MM.1S (cell line): ENCODE measurements around the gene HOXB6.

ENCODE experiments used
- DNase-seq: peaks from one replicate; pipeline ENCODE4 v3.0.0-alpha.2; 2015
- H2AFZ ChIP-seq: fragments of 300-600 bp; sonication (generic); 2 replicates; pipeline ENCODE4 v1.6.0; 2016; ENCODE audit warnings: antibody characterized with exemption, low read length
- H3F3A ChIP-seq: fragments of 300-600 bp; sonication (generic); 2 replicates; pipeline ENCODE4 v1.6.1; 2016; ENCODE audit warnings: mild to moderate bottlenecking, antibody characterized with exemption, low read length, moderate library complexity, mixed read lengths; ENCODE audit not compliant: insufficient read depth
- H3K27ac ChIP-seq: fragments of 300-600 bp; sonication (generic); 2 replicates; pipeline ENCODE4 v1.5.1; 2016; ENCODE audit warnings: mild to moderate bottlenecking, low read length
- H3K27me3 ChIP-seq: fragments of 300-600 bp; sonication (generic); replicated peaks from 2 replicates; pipeline ENCODE4 v1.6.0; 2016; ENCODE audit warnings: low read length; ENCODE audit not compliant: insufficient read depth
- H3K36me3 ChIP-seq: fragments of 300-600 bp; sonication (generic); replicated peaks from 2 replicates; pipeline ENCODE4 v1.6.1; 2016; ENCODE audit warnings: mild to moderate bottlenecking, low read length, mixed read lengths; ENCODE audit not compliant: insufficient read depth
- H3K4me1 ChIP-seq: fragments of 300-600 bp; sonication (generic); 2 replicates; pipeline ENCODE4 v1.6.1; 2016; ENCODE audit warnings: low read length, mixed read lengths
- H3K4me2 ChIP-seq: fragments of 300-600 bp; sonication (generic); 2 replicates; pipeline ENCODE4 v1.6.0; 2016; ENCODE audit warnings: low read depth, low read length
- H3K4me3 ChIP-seq: fragments of 300-600 bp; sonication (generic); 2 replicates; pipeline ENCODE4 v1.5.1; 2016; ENCODE audit warnings: low read length, mixed read lengths
- H3K79me2 ChIP-seq: fragments of 300-600 bp; sonication (generic); 2 replicates; pipeline ENCODE4 v1.6.1; 2016; ENCODE audit warnings: mixed run types, low read length, mixed read lengths
- H3K9ac ChIP-seq: fragments of 300-600 bp; sonication (generic); 2 replicates; pipeline ENCODE4 v1.6.1; 2016; ENCODE audit warnings: low read length, mixed read lengths
- H3K9me2 ChIP-seq: fragments of 300-600 bp; sonication (generic); replicated peaks from 2 replicates; pipeline ENCODE4 v1.6.1; 2016; ENCODE audit warnings: mild to moderate bottlenecking, low read length, mixed read lengths; ENCODE audit not compliant: insufficient read depth
- H3K9me3 ChIP-seq: fragments of 300-600 bp; sonication (generic); replicated peaks from 2 replicates; pipeline ENCODE4 v1.6.1; 2016; ENCODE audit warnings: mild to moderate bottlenecking, low read length, mixed read lengths; ENCODE audit not compliant: insufficient read depth
- H4K20me1 ChIP-seq: fragments of 300-600 bp; sonication (generic); 2 replicates; pipeline ENCODE4 v1.6.1; 2016; ENCODE audit warnings: mild to moderate bottlenecking, low read length, moderate library complexity, mixed read lengths; ENCODE audit not compliant: insufficient read depth
- EZH2 ChIP-seq: fragments of 300-600 bp; sonication (generic); optimal IDR thresholded peaks from 2 replicates; pipeline ENCODE3; 2017; ENCODE audit warnings: low read depth, mild to moderate bottlenecking, antibody characterized with exemption, low read length, mixed read lengths
- EZH2phosphoT487 ChIP-seq: fragments of 300-600 bp; sonication (generic); IDR thresholded peaks from 2 replicates; pipeline ENCODE4 v1.6.1; 2018; ENCODE audit warnings: antibody characterized with exemption, low read length
- TF ChIP-seq, protein P1 (sequence below): fragments of 300-600 bp; sonication (generic); IDR thresholded peaks from 2 replicates; pipeline ENCODE4 v1.5.1; 2016; ENCODE audit warnings: antibody characterized with exemption, low read length, mixed read lengths

The HOXB6 gene

DNA sequence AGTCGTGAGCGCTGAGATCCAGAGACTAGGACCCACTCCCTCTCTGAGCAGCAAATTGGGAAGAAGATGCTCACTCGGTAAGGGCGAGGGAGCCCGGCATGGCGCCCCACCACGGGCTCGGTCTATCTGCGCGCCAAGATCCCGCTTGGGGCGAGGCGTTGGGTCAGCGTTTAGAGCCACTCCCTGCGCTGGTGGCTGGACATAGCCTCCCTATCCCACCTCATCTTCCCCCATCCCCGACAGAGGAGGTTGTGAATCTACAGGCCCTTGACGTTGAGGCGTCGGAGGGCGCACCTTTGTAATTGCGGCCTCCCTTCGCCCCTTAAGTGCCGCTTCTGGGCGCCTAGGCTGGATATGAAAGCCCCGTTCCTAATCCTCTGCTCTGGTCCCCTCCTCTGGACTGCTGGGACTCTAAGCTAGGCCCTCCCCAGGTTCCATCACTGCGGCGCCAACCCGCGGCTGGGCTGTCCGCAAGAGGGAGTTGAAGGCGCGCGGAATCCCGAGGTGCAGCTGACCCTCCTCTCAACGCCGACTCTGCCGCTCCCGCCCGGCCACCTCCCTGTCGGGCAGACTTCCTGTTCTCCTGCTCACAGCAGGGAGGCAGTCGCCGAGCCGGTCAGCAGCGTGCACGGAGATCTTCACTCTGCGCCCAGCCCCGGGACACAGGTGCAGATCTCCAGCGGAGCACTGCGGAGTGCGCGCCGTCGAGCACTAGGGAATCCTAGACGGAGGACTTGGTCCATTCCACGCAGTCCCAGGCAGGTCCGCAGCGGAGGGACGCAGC lies 37.5 kb upstream of the HOXB6 start:
- no peak overlapping the region for H2AFZ ChIP-seq
- no peaks in the 10 kb centered on the region for H3K79me2 ChIP-seq
- no peak overlapping the region for H3K4me3 ChIP-seq
- TF ChIP-seq EZH2phosphoT487 (no peak), EZH2 (no peak)
- TF ChIP-seq, protein P1, sequence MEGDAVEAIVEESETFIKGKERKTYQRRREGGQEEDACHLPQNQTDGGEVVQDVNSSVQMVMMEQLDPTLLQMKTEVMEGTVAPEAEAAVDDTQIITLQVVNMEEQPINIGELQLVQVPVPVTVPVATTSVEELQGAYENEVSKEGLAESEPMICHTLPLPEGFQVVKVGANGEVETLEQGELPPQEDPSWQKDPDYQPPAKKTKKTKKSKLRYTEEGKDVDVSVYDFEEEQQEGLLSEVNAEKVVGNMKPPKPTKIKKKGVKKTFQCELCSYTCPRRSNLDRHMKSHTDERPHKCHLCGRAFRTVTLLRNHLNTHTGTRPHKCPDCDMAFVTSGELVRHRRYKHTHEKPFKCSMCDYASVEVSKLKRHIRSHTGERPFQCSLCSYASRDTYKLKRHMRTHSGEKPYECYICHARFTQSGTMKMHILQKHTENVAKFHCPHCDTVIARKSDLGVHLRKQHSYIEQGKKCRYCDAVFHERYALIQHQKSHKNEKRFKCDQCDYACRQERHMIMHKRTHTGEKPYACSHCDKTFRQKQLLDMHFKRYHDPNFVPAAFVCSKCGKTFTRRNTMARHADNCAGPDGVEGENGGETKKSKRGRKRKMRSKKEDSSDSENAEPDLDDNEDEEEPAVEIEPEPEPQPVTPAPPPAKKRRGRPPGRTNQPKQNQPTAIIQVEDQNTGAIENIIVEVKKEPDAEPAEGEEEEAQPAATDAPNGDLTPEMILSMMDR: no peak
- H3F3A ChIP-seq: no peaks in the 10 kb centered on the region
- H3K4me2 ChIP-seq: no peak overlapping the region
- no peaks in the 10 kb centered on the region for H3K4me1 ChIP-seq
- peaks cover 40% of the 10 kb centered on the region for H3K27me3 ChIP-seq
- H3K27ac ChIP-seq: no peak overlapping the region
- H3K9me2 ChIP-seq: no peaks in the 10 kb centered on the region
- no peaks in the 10 kb centered on the region for H3K36me3 ChIP-seq
- no peak overlapping the region for H3K9ac ChIP-seq
- no peaks in the 10 kb centered on the region for H3K9me3 ChIP-seq
- H4K20me1 ChIP-seq: no peaks in the 10 kb centered on the region
- DNase-seq: no peak

DNA sequence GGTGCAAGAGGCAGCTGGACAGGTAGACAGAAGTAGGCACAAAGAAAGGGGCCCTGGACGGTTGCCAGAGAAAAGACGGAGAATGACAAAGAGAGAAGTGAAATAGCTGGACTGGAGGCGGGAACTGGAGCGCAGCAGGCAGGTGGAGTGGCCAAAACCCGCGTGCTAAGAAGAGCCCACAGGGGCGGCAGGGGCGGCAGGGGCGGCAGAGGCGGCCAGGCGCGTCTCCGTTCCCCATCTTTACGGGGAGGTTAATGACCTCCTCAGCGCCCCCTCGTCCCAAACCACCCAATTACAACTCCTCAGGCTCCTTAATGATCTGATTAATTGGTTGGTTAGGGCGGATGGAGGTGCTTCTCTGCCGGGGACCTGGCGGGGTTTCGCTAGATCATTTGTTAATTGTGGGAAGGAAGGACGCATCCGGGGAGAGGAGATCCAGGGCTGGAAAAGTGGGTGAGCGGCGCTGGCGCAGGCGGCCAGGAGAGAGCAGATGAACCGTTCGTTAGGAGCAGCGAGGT lies 36.8 kb upstream of the HOXB6 start:
- H2AFZ ChIP-seq: no peak overlapping the region
- no peak overlapping the region for H3K4me2 ChIP-seq
- peaks cover 4% of the 10 kb centered on the region; the same call in 1 of the 2 replicates for H3K4me1 ChIP-seq
- no peaks in the 10 kb centered on the region for H3K9me3 ChIP-seq
- no peak overlapping the region for H3K4me3 ChIP-seq
- no peaks in the 10 kb centered on the region for H3K9me2 ChIP-seq
- H3F3A ChIP-seq: no peaks in the 10 kb centered on the region
- DNase-seq: no peak
- no peak overlapping the region for H3K27ac ChIP-seq
- TF ChIP-seq EZH2phosphoT487 (no peak), EZH2 (no peak)
- TF ChIP-seq, protein P1: no peak
- no peaks in the 10 kb centered on the region for H4K20me1 ChIP-seq
- H3K79me2 ChIP-seq: no peaks in the 10 kb centered on the region
- H3K9ac ChIP-seq: no peak overlapping the region
- H3K27me3 ChIP-seq: peaks cover 44% of the 10 kb centered on the region
- H3K36me3 ChIP-seq: no peaks in the 10 kb centered on the region

DNA sequence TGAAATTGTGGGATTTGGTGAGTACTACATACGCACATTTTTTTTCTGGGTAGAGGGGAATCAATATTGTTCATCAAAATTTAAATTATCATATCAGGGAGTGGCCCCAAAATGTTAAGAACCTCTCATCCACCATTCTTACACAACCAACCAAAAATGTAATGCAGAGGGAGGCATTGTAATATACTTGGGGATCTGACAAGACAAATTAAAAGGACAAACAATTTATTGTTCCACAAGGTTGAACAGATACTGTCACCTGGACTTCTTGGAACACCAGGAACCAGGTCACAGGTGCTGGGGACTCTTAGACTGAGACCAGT lies 36.0 kb upstream of the HOXB6 start:
- Histone ChIP-seq H3K27me3 (peaks cover 44% of the 10 kb centered on the region), H3K9me3 (no peaks in the 10 kb centered on the region), H2AFZ (no peak overlapping the region), H3F3A (no peaks in the 10 kb centered on the region), H3K27ac (no peak overlapping the region), H3K4me2 (no peak overlapping the region), H3K9ac (no peak overlapping the region), H3K9me2 (no peaks in the 10 kb centered on the region), H4K20me1 (no peaks in the 10 kb centered on the region), H3K4me1 (peaks cover 4% of the 10 kb centered on the region; the same call in 1 of the 2 replicates), H3K36me3 (no peaks in the 10 kb centered on the region), H3K4me3 (no peak overlapping the region), H3K79me2 (no peaks in the 10 kb centered on the region)
- DNase-seq: no peak
- TF ChIP-seq, protein P1: no peak
- TF ChIP-seq EZH2: no peak
- no peak for TF ChIP-seq EZH2phosphoT487
